ENCODE results near the gene NTM.
A peak's percentile ranks its signal among the peaks of the same experiment; 100 is the strongest.

Gene NTM

DNA sequence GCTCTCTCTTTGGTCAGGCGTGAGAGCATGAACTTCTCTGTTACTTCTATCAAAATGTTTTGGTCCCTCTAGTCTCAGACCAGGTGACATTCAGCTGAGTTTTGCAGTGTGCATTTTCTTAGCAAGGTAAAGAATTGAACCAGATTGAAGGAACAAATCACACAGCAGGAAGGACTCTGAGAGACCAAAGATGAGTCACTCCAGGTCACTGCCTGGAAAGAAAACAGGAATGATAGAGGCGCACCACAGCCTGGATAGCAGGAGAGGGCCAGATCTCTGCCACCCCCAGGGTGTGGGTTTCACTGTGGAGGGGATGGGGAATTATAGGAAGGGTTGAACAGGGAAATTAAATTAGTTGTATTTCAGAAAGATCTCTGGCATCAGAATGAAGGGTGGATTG lies 788.3 kb downstream of the NTM start:
- H3K4me3 ChIP-seq (ENCODE audit: low read length): no peak overlapping the region
- DNase-seq (ENCODE audit: low read depth): no peak
- TF ChIP-seq, protein P1, sequence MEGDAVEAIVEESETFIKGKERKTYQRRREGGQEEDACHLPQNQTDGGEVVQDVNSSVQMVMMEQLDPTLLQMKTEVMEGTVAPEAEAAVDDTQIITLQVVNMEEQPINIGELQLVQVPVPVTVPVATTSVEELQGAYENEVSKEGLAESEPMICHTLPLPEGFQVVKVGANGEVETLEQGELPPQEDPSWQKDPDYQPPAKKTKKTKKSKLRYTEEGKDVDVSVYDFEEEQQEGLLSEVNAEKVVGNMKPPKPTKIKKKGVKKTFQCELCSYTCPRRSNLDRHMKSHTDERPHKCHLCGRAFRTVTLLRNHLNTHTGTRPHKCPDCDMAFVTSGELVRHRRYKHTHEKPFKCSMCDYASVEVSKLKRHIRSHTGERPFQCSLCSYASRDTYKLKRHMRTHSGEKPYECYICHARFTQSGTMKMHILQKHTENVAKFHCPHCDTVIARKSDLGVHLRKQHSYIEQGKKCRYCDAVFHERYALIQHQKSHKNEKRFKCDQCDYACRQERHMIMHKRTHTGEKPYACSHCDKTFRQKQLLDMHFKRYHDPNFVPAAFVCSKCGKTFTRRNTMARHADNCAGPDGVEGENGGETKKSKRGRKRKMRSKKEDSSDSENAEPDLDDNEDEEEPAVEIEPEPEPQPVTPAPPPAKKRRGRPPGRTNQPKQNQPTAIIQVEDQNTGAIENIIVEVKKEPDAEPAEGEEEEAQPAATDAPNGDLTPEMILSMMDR (conservative IDR thresholded peaks at IDR 0.05; ENCODE audit: low read depth, low read length): no peak

DNA sequence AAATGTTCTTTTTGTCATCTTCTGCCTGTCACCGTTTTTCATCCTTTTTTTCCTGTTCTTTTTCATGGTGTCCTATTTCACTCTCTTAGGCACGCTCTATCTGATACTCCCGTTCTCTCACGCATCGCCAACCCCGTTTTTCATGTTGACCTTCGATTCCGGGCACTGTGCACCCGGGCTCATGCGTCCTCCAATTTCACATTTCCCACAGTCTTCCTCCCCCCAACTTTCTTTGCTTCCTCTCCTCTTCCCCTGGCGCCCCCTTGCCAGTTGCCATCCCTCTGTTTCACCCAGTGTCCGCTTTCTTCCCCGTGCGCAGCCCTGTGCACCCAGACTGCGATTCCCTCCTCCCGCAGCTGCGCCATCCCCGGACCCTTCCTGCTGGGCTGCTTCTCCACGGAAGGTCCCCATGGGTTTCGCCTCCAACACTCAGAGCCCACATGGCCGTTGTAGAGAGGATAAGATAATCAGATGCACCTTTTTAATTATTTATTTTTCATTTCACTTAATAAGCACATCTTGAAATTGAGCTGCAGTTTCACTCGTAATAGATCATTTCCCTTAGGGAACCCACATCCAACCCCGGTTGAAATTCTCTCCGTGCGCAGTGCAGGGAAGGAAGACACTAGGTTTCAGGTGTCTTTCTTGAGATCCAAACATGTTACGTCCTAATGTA lies 791.1 kb downstream of the NTM start:
- no peak for DNase-seq (ENCODE audit: low read depth)
- TF ChIP-seq, protein P1 (conservative IDR thresholded peaks at IDR 0.05; ENCODE audit: low read depth, low read length): no peak
- H3K4me3 ChIP-seq (ENCODE audit: low read length): no peak overlapping the region

DNA sequence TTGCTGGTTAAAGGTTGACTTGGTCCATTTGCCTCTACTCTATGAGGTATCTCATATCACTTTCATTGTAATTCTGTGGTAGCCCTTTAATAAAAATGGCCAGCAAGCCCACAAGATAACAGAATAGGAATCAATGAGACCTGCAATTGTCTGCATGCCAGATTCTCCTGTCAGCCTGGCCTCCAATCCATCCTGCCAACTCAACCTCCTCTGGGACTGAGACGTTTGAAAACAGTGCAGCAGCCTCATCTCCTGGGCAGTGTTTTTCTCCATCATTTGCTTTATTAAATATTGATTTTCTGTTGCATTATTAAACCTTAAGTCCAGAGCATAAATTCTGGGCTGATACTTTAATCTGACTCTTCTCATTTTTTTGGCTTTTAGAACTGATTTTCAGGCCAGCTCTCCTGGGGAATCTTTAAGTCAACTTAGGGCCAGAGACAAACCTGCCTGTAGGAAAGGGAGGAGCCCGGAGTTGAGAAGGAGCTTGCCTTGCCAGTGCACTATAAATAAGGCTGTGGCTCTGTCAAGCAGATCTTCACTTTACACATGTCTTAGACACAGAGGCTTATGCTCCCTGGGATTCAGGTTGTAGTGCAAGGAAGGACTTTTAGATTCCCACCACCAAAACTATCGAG lies 798.0 kb downstream of the NTM start:
- no peak for DNase-seq (ENCODE audit: low read depth)
- H3K4me3 ChIP-seq (ENCODE audit: low read length): no peak overlapping the region
- TF ChIP-seq, protein P1 (conservative IDR thresholded peaks at IDR 0.05; ENCODE audit: low read depth, low read length): no peak

DNA sequence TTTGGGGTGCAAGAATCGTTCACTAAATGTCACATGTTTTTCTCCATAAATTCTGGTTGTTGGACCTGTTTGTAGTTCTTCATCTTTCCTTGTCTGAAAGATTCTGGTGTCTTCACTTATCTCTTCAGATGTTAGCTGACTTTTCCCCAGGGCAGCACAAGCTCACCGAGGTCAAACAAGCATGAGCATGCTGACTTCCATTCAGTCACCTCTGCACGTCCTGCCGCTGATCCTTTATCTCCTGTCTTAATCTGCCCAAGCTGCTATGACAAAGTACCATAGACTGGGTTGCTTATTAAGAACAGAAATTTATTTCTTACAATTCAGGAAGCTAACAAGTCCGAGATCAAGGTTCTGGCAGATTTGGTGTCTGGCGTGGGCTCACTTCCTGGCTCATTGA lies 800.6 kb downstream of the NTM start:
- TF ChIP-seq, protein P1 (conservative IDR thresholded peaks at IDR 0.05; ENCODE audit: low read depth, low read length): no peak
- H3K4me3 ChIP-seq (ENCODE audit: low read length): no peak overlapping the region
- DNase-seq (ENCODE audit: low read depth): no peak

DNA sequence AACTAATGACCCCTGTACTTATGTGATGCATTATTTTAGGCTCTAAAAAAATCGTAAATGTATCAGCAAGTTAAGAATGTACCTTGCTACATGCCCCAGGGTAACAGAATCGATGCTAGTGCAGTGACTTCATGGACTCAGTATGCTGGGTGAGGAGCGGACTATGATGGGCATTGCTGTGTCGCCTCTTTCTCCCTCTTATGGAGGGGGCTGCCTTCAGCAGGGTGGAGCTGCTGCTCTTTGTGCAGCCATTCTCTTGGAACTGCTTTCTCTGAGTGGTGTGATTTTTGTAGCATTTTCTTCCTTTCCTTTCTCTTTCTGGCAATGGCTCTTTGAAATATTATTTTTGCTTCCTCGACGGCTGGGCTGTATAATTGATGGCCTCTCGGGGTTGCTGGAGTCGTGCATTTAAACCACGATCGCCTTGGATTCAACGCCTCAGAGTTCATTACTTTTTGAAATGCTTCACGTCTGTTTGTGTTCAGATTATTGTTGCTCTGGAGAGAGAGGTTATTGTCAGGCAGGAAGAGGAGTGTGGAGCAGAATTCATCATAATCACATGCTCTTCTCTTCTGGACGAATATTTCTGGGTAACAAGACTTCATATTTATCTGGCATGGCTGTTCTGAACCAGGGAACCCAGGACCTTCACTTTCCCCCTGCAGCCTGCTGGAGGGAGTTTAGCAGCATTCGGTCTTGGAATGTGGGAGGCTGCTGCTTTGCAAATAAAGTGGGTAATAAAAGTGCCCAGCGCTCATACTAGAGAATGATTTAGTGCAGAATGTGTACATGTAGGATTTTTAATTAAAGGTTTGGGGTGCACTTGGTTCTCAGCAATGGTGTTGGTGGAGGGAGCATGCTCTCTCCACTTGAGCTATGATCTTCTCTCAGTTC lies 804.2 kb downstream of the NTM start:
- no peak for DNase-seq (ENCODE audit: low read depth)
- TF ChIP-seq, protein P1 (conservative IDR thresholded peaks at IDR 0.05; ENCODE audit: low read depth, low read length): no peak
- no peak overlapping the region for H3K4me3 ChIP-seq (ENCODE audit: low read length)

DNA sequence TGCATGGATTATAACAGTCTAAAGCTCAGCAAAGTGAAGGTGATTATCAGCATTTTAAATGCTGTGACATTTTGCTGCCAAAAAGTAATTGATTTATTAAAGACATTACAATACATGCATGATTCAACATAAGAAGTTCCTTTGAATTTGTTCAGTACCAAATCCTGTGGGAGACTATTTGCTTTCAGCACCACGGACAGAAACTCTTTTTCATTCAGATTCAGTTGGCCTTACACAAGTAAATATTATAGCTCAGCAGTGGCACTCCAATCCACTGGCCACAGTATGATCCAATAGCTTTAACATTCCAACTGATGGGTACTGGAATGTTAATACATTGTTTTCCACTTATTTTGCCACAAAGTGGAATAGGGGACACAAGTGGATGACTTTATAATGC lies 806.7 kb downstream of the NTM start:
- DNase-seq (ENCODE audit: low read depth): peak; percentile 22
- H3K4me3 ChIP-seq (ENCODE audit: low read length): no peak overlapping the region
- TF ChIP-seq, protein P1 (conservative IDR thresholded peaks at IDR 0.05; ENCODE audit: low read depth, low read length): no peak
